Thyroid gland (tissue), 4 donors: Measurements from ENCODE around the gene CDC42EP5.

Experiments used
- POLR2A ChIP-seq, 2 donors: fragments of 450-650 bp; IDR thresholded peaks; one replicate each; pipeline ENCODE4 v1.6.1; 2017; ENCODE audit warnings: antibody characterized with exemption in 2 of 2, mild to moderate bottlenecking in 2 of 2, moderate library complexity in 1 of 2
- TF ChIP-seq, protein P1 (sequence below), 6 experiments: fragments of 200-600 bp in 3 of 6; fragments of 450-650 bp in 3 of 6; sonication (generic) in 3 of 6; IDR thresholded peaks; one replicate each; pipeline ENCODE4 v1.5.1; 2016 to 2019; ENCODE audit warnings: antibody characterized with exemption in 6 of 6, mild to moderate bottlenecking in 2 of 6, inconsistent platforms in 1 of 6, moderate library complexity in 1 of 6

DNA sequence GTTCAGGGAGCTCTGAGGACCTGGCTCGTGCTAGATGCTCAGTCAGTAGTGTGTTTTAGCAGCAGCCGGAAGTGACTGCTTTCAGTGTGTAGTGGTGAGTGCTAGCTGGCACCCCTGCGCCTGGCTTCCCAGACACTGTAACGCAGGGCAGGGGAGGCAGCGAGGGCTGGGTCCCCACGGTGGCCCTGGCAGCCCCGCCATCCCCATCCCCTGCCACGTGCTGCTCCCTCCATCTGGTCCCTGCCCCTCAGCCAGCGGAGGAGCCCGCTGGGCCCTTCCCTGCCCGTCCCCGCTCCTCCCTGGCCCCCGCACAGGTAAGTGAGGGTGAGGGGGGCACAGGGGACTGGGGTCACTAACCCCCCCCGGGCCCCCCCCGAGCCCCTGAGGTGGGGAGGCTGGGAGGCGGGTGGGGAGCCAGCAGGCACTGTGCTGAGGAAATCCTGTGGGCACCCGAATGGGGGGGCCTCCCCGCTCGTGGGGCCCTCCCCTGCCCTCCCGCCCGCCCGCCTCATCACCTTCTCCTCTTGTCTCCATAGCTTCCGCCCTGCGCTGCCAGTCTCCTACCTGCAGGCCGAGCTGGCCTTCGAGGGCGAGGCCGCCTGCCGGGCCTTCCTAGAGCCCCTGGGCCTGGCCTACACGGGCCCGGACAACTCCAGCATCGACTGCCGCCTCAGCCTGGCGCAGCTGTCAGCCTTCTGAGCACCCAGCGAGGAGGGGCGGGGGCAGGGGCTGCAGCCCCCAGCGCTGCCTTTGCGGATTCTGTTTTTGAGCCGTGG lies 12.7 kb downstream of the CDC42EP5 start:
- TF ChIP-seq, protein P1, sequence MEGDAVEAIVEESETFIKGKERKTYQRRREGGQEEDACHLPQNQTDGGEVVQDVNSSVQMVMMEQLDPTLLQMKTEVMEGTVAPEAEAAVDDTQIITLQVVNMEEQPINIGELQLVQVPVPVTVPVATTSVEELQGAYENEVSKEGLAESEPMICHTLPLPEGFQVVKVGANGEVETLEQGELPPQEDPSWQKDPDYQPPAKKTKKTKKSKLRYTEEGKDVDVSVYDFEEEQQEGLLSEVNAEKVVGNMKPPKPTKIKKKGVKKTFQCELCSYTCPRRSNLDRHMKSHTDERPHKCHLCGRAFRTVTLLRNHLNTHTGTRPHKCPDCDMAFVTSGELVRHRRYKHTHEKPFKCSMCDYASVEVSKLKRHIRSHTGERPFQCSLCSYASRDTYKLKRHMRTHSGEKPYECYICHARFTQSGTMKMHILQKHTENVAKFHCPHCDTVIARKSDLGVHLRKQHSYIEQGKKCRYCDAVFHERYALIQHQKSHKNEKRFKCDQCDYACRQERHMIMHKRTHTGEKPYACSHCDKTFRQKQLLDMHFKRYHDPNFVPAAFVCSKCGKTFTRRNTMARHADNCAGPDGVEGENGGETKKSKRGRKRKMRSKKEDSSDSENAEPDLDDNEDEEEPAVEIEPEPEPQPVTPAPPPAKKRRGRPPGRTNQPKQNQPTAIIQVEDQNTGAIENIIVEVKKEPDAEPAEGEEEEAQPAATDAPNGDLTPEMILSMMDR (IDR thresholded peaks at IDR 0.05), result no peak
- no peak for TF ChIP-seq POLR2A (IDR thresholded peaks at IDR 0.05)
